C4-2B (cell line): ENCODE data around the gene FUNDC2.

Experiments used
- ZFX ChIP-seq: fragments of 450-650 bp; IDR thresholded peaks from 2 replicates; pipeline ENCODE4 v1.6.1; 2017
- TF ChIP-seq, protein P1 (sequence below): fragments of 450-650 bp; conservative IDR thresholded peaks from 2 replicates; pipeline ENCODE4 v1.5.1; 2017; ENCODE audit warnings: mild to moderate bottlenecking

- TF ChIP-seq, protein P1, sequence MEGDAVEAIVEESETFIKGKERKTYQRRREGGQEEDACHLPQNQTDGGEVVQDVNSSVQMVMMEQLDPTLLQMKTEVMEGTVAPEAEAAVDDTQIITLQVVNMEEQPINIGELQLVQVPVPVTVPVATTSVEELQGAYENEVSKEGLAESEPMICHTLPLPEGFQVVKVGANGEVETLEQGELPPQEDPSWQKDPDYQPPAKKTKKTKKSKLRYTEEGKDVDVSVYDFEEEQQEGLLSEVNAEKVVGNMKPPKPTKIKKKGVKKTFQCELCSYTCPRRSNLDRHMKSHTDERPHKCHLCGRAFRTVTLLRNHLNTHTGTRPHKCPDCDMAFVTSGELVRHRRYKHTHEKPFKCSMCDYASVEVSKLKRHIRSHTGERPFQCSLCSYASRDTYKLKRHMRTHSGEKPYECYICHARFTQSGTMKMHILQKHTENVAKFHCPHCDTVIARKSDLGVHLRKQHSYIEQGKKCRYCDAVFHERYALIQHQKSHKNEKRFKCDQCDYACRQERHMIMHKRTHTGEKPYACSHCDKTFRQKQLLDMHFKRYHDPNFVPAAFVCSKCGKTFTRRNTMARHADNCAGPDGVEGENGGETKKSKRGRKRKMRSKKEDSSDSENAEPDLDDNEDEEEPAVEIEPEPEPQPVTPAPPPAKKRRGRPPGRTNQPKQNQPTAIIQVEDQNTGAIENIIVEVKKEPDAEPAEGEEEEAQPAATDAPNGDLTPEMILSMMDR = no peak
- TF ChIP-seq ZFX = no peak
Measured at GRCh38 chrX:155070038-155070437, 43.4 kb downstream of the FUNDC2 start.
